Measurements from ENCODE around the gene TRAK1. TPM values are rescaled to one million over a fixed set of nuclear protein-coding genes. Genes with fewer than 3 reads are reported as not detected.

TRAK1 gene
- total and polyA plus RNA-seq, 2 of the 4 experiments (the other 2 are of a cell fraction) = 25.6 to 28.1 TPM

DNA sequence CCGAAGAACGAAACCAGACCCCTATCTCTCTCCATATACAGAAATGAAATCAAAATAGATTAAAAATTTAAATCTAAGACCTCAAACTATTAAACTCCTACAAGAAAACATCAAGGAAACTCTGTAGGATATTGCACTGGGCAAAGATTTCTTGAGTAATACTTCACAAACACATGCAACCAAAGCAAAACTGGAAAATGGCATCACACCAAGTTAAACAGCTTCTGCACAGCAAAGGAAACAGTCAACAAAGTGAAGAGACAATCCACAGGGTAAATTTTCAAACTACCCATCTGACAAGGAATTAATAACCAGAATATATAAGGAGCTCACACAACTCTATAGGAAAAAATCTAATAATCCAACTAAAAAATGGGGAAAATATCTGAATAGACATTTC is 145.5 kb downstream of the TRAK1 start:
- Histone ChIP-seq H2BK120ac (ENCODE audit: low read depth, low read length) (no peak overlapping the region), H2AK5ac (ENCODE audit: low read depth, low read length) (no peak overlapping the region), H3K4ac (ENCODE audit: low read depth, low read length) (no peak overlapping the region), H3K56ac (ENCODE audit: extremely low read depth, insufficient read depth, low read length) (no peak overlapping the region), H3K4me2 (ENCODE audit: low read depth, low read length) (no peak overlapping the region), H2AFZ (replicated peaks; ENCODE audit: low read length, poor library complexity) (no peak overlapping the region), H3K23ac (ENCODE audit: low read depth, low read length) (no peak overlapping the region), H4K5ac (ENCODE audit: low read depth, low read length) (no peak overlapping the region), H2BK20ac (ENCODE audit: low read depth, low read length) (no peak overlapping the region), H3K9me1 (ENCODE audit: insufficient read depth, low read length) (no peaks in the 10 kb centered on the region), H3K4me3 (ENCODE audit: insufficient read depth, low read depth, low read length) (no peak overlapping the region), H3K14ac (replicated peaks; ENCODE audit: low read depth, low read length) (no peak overlapping the region), H3K27me3 (ENCODE audit: control insufficient read depth, insufficient read depth, low read length) (peaks cover 6% of the 10 kb centered on the region), H3K4me1 (ENCODE audit: control insufficient read depth, insufficient read depth, low read length) (no peaks in the 10 kb centered on the region), H3K9ac (ENCODE audit: low read depth, low read length) (no peak overlapping the region), H2BK15ac (ENCODE audit: low read depth, low read length) (no peak overlapping the region), H4K20me1 (ENCODE audit: insufficient read depth, low read length) (no peaks in the 10 kb centered on the region), H4K91ac (ENCODE audit: insufficient read depth, low read depth, low read length) (no peak overlapping the region), H3K27ac (ENCODE audit: insufficient read depth, low read length) (no peak overlapping the region), H2BK5ac (ENCODE audit: low read depth, low read length, poor library complexity, severe bottlenecking) (no peak overlapping the region), H3K79me1 (ENCODE audit: low read depth in 1 of 2, low read length in 2 of 2) (no peaks in the 10 kb centered on the region), H2AK9ac (replicated peaks; ENCODE audit: low read depth, low read length, poor library complexity) (no peak overlapping the region), H3K9me3 (ENCODE audit: control insufficient read depth, insufficient read depth, low read length) (peaks cover 6% of the 10 kb centered on the region), H4K8ac (ENCODE audit: low read depth in 2 of 2, low read length in 2 of 2) (no peak overlapping the region), H3K36me3 (ENCODE audit: control insufficient read depth, insufficient read depth, low read length) (no peaks in the 10 kb centered on the region), H3K18ac (ENCODE audit: low read depth, low read length) (no peak overlapping the region)
- TF ChIP-seq, protein P1, sequence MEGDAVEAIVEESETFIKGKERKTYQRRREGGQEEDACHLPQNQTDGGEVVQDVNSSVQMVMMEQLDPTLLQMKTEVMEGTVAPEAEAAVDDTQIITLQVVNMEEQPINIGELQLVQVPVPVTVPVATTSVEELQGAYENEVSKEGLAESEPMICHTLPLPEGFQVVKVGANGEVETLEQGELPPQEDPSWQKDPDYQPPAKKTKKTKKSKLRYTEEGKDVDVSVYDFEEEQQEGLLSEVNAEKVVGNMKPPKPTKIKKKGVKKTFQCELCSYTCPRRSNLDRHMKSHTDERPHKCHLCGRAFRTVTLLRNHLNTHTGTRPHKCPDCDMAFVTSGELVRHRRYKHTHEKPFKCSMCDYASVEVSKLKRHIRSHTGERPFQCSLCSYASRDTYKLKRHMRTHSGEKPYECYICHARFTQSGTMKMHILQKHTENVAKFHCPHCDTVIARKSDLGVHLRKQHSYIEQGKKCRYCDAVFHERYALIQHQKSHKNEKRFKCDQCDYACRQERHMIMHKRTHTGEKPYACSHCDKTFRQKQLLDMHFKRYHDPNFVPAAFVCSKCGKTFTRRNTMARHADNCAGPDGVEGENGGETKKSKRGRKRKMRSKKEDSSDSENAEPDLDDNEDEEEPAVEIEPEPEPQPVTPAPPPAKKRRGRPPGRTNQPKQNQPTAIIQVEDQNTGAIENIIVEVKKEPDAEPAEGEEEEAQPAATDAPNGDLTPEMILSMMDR (conservative IDR thresholded peaks at IDR 0.05; ENCODE audit: low read depth, low read length) = no peak
- TF ChIP-seq SMC3 (IDR thresholded peaks at IDR 0.05; ENCODE audit: low read depth, low read length) (no peak), CHD1 (IDR thresholded peaks at IDR 0.05; ENCODE audit: low read depth, low read length) (no peak), MXI1 (IDR thresholded peaks at IDR 0.05; ENCODE audit: borderline replicate concordance, low read depth, low read length) (no peak)
- CTCF ChIA-PET = interaction anchor here (1.0 kb wide), 1 partner anchor 11 kb away, joined by 3 read pairs; no protein-coding TSS in a partner anchor
- intact Hi-C loops (cut with micrococcal nuclease) = no loop called here
- dilution Hi-C loops (cut with HindIII; ENCODE audit: low sequenced_read_pairs, unreplicated experiment) = no loop called here
- no peak for DNase-seq
- no peak for ATAC-seq (ENCODE audit: low read depth)
- POLR2A ChIA-PET (ENCODE audit: unreplicated experiment) = no interaction called here
- no TSS peak for BruUV-seq (replicated peaks)
- WGBS, 2 experiments (ENCODE audit: extremely low coverage in 2 of 2, insufficient read length in 1 of 2) = no CpG with 5 or more reads among the region's 2 CpGs
- in situ Hi-C loops (cut with MboI; ENCODE audit: low sequenced_read_pairs) = loop anchor here (10.0 kb wide), 1 partner anchor 308 kb away; no protein-coding TSS in a partner anchor
